Activated CD8-positive, alpha-beta T cell treated with anti-CD3 and anti-CD28 coated beads, Interleukin-2, amount 10 ng/mL, durations not matched to agents 7 days and 5 days (primary cell): ENCODE measurements around the gene ARHGDIB. TPM values are rescaled to one million over a fixed set of nuclear protein-coding genes. Genes with fewer than 3 reads are reported as not detected.

Experiments used
- ATAC-seq: fragments of 150-1000 bp; cut with Tn5 transposase; one replicate; pipeline ENCODE4 v1.10.0; 2021; ENCODE audit warnings: moderate library complexity
- CTCF ChIA-PET: fragments of 350-600 bp; sonication (Branson Sonifier 250); formaldehyde crosslinking; loops from one replicate; lab custom pipeline; 2021; ENCODE audit warnings: antibody characterized with exemption; lab: Charles Lee
- POLR2A ChIA-PET: fragments of 350-600 bp; sonication (Branson Sonifier 250); formaldehyde crosslinking; loops from one replicate; lab custom pipeline; 2021; ENCODE audit warnings: antibody characterized with exemption; lab: Charles Lee
- DNase-seq: peaks from one replicate; pipeline ENCODE4 v3.0.0-alpha.2; 2020
- H3K27ac Mint-ChIP-seq: one replicate; pipeline ENCODE4 v1.8.0; 2021; ENCODE audit warnings: mild to moderate bottlenecking, mixed read lengths
- H3K27me3 Mint-ChIP-seq: one replicate; pipeline ENCODE4 v1.8.0; 2021; ENCODE audit warnings: low read depth, mixed read lengths
- H3K36me3 Mint-ChIP-seq: one replicate; pipeline ENCODE4 v1.8.0; 2021; ENCODE audit warnings: low read depth, mixed read lengths
- H3K4me1 Mint-ChIP-seq: one replicate; pipeline ENCODE4 v1.8.0; 2021; ENCODE audit warnings: low read depth, mixed read lengths
- H3K4me3 Mint-ChIP-seq: one replicate; pipeline ENCODE4 v1.8.0; 2021; ENCODE audit warnings: mild to moderate bottlenecking, mixed read lengths
- H3K9me3 Mint-ChIP-seq: one replicate; pipeline ENCODE4 v1.8.0; 2022; ENCODE audit warnings: mixed read lengths; ENCODE audit not compliant: insufficient read depth
- total RNA-seq, 2 experiments: library from RNA; stranded (reverse); gene quantifications; one replicate each; pipeline ENCODE4 v1.2.3, GENCODE V29; 2021

ARHGDIB gene
- total RNA-seq, result 1,000 to 10,000 TPM; 1,528 to 1,576 TPM

- Mint-ChIP-seq H3K4me1 (peaks cover 38% of the 10 kb centered on the region), H3K27ac (peak within 1 kb of the TSS; percentile 95), H3K27me3 (no peaks in the 10 kb centered on the region), H3K9me3 (no peaks in the 10 kb centered on the region), H3K36me3 (peaks cover 49% of the 10 kb centered on the region), H3K4me3 (peak within 1 kb of the TSS; percentile 98)
- ChIA-PET CTCF (interaction anchor here (0.6 to 2.3 kb wide), 8 partner anchors 9 to 192 kb away, joined by 3 to 8 read pairs (median 4); partner anchors contain the start of gene WBP11), POLR2A (interaction anchor here (0.6 to 10.5 kb wide), 20 partner anchors 8 to 722 kb away, joined by 3 to 175 read pairs (median 5); partner anchors contain the start of genes C12orf60, ERP27, PDE6H and WBP11)
- DNase-seq (peak; percentile 93), ATAC-seq (peak; percentile 80)
Observed at GRCh38 chr12:14961466-14962152, at the start of gene ARHGDIB. Gene ARHGDIB (minus strand): TSS chr12:14961601. CDS start chr12:14950712, 10,889 bp downstream.

- ATAC-seq, result peak; percentile 58
- Mint-ChIP-seq H3K4me1 (no peaks in the 10 kb centered on the region), H3K27ac (no peak overlapping the region), H3K36me3 (no peaks in the 10 kb centered on the region), H3K4me3 (no peak overlapping the region), H3K27me3 (peaks cover 21% of the 10 kb centered on the region), H3K9me3 (no peaks in the 10 kb centered on the region)
- ChIA-PET POLR2A (no interaction called here), CTCF (interaction anchor here (1.8 kb wide), 1 partner anchor 209 kb away, joined by 6 read pairs; no protein-coding TSS in a partner anchor)
- DNase-seq, result no peak
Observed at GRCh38 chr12:15011162-15011561, 49.8 kb upstream of the ARHGDIB start.

- Mint-ChIP-seq H3K4me1 (no peaks in the 10 kb centered on the region), H3K27ac (no peak overlapping the region), H3K4me3 (no peak overlapping the region), H3K27me3 (peaks cover 35% of the 10 kb centered on the region), H3K36me3 (no peaks in the 10 kb centered on the region), H3K9me3 (no peaks in the 10 kb centered on the region)
- POLR2A ChIA-PET, result no interaction called here
- DNase-seq (no peak), ATAC-seq (no peak)
- CTCF ChIA-PET, result interaction anchor here (1.0 to 2.9 kb wide), 2 partner anchors 9 to 13 kb away, joined by 3 to 12 read pairs; no protein-coding TSS in a partner anchor
Observed at GRCh38 chr12:15007551-15007950, 46.1 kb upstream of the ARHGDIB start.

GRCh38 chr12:15005064-15005463 lies 43.7 kb upstream of the ARHGDIB start:
- peaks cover 41% of the 10 kb centered on the region for H3K27me3 Mint-ChIP-seq
- ATAC-seq (no peak), DNase-seq (no peak)
- H3K4me3 Mint-ChIP-seq, result no peak overlapping the region
- POLR2A ChIA-PET, result no interaction called here
- H3K4me1 Mint-ChIP-seq, result no peaks in the 10 kb centered on the region
- H3K27ac Mint-ChIP-seq, result no peak overlapping the region
- no peaks in the 10 kb centered on the region for H3K9me3 Mint-ChIP-seq
- CTCF ChIA-PET, result no interaction called here
- no peaks in the 10 kb centered on the region for H3K36me3 Mint-ChIP-seq

GRCh38 chr12:15004421-15004820 lies 43.0 kb upstream of the ARHGDIB start:
- Mint-ChIP-seq H3K9me3 (no peaks in the 10 kb centered on the region), H3K27me3 (peaks cover 41% of the 10 kb centered on the region), H3K36me3 (no peaks in the 10 kb centered on the region), H3K4me3 (no peak overlapping the region), H3K4me1 (no peaks in the 10 kb centered on the region), H3K27ac (no peak overlapping the region)
- no peak for DNase-seq
- CTCF ChIA-PET, result no interaction called here
- ATAC-seq, result no peak
- POLR2A ChIA-PET, result no interaction called here

GRCh38 chr12:15001733-15002382 lies 40.5 kb upstream of the ARHGDIB start:
- no peak for ATAC-seq
- H3K4me1 Mint-ChIP-seq, result no peaks in the 10 kb centered on the region
- no peak overlapping the region for H3K27ac Mint-ChIP-seq
- ChIA-PET CTCF (interaction anchor here (1.0 to 1.3 kb wide), 2 partner anchors 43 to 285 kb away, joined by 3 to 4 read pairs; no protein-coding TSS in a partner anchor), POLR2A (no interaction called here)
- peaks cover 41% of the 10 kb centered on the region for H3K27me3 Mint-ChIP-seq
- no peaks in the 10 kb centered on the region for H3K9me3 Mint-ChIP-seq
- no peak overlapping the region for H3K4me3 Mint-ChIP-seq
- no peak for DNase-seq
- no peaks in the 10 kb centered on the region for H3K36me3 Mint-ChIP-seq

GRCh38 chr12:15000575-15000974 lies 39.2 kb upstream of the ARHGDIB start:
- H3K9me3 Mint-ChIP-seq, result no peaks in the 10 kb centered on the region
- DNase-seq (no peak), ATAC-seq (no peak)
- POLR2A ChIA-PET, result no interaction called here
- no peaks in the 10 kb centered on the region for H3K36me3 Mint-ChIP-seq
- H3K4me1 Mint-ChIP-seq, result peaks cover 2% of the 10 kb centered on the region
- H3K27me3 Mint-ChIP-seq, result peaks cover 34% of the 10 kb centered on the region
- H3K27ac Mint-ChIP-seq, result no peak overlapping the region
- CTCF ChIA-PET, result interaction anchor here (1.3 to 1.5 kb wide), 3 partner anchors 11 to 284 kb away, joined by 3 to 4 read pairs (median 4); no protein-coding TSS in a partner anchor
- no peak overlapping the region for H3K4me3 Mint-ChIP-seq

- H3K36me3 Mint-ChIP-seq, result no peaks in the 10 kb centered on the region
Observed at GRCh38 chr12:14999695-15000365, 38.4 kb upstream of the ARHGDIB start.

GRCh38 chr12:14999021-14999694 lies 37.8 kb upstream of the ARHGDIB start:
- Mint-ChIP-seq H3K27me3 (peaks cover 27% of the 10 kb centered on the region), H3K4me3 (no peak overlapping the region), H3K36me3 (no peaks in the 10 kb centered on the region), H3K9me3 (no peaks in the 10 kb centered on the region), H3K27ac (no peak overlapping the region), H3K4me1 (peaks cover 16% of the 10 kb centered on the region)
- ChIA-PET CTCF (no interaction called here), POLR2A (no interaction called here)
- ATAC-seq (no peak), DNase-seq (no peak)

More at GRCh38 chr12:14999695-15000365, 38.4 kb upstream of the ARHGDIB start:
- DNase-seq, result no peak
- POLR2A ChIA-PET, result no interaction called here
- no peak overlapping the region for H3K4me3 Mint-ChIP-seq
- CTCF ChIA-PET, result interaction anchor here (1.4 to 1.5 kb wide), 2 partner anchors 12 to 197 kb away, joined by 3 to 4 read pairs; no protein-coding TSS in a partner anchor
- H3K4me1 Mint-ChIP-seq, result peaks cover 9% of the 10 kb centered on the region
- H3K27me3 Mint-ChIP-seq, result peaks cover 32% of the 10 kb centered on the region
- ATAC-seq, result no peak
- H3K27ac Mint-ChIP-seq, result no peak overlapping the region
- H3K9me3 Mint-ChIP-seq, result no peaks in the 10 kb centered on the region

- DNase-seq, result no peak
- H3K36me3 Mint-ChIP-seq, result no peaks in the 10 kb centered on the region
- ChIA-PET POLR2A (no interaction called here), CTCF (interaction anchor here (6.4 kb wide), 1 partner anchor 151 kb away, joined by 89 read pairs; no protein-coding TSS in a partner anchor)
- H3K27me3 Mint-ChIP-seq, result peaks cover 26% of the 10 kb centered on the region
- peaks cover 27% of the 10 kb centered on the region for H3K4me1 Mint-ChIP-seq
- no peak overlapping the region for H3K27ac Mint-ChIP-seq
- no peaks in the 10 kb centered on the region for H3K9me3 Mint-ChIP-seq
- H3K4me3 Mint-ChIP-seq, result no peak overlapping the region
- no peak for ATAC-seq
Observed at GRCh38 chr12:14997998-14998397, 36.6 kb upstream of the ARHGDIB start.
